Stomach (tissue), 4 donors: Measurements from ENCODE around the gene FAM193B.

Experiments
- CTCF ChIP-seq, 7 experiments: fragments of 450-650 bp in 4 of 7; fragments of 200-600 bp in 3 of 7; sonication (generic) in 3 of 7; IDR thresholded peaks; one replicate each; pipeline ENCODE4 v1.5.1; 2016 to 2019; ENCODE audit warnings: antibody characterized with exemption in 7 of 7, control low read depth in 2 of 7, mild to moderate bottlenecking in 1 of 7
- EP300 ChIP-seq: sonication (generic); formaldehyde crosslinking; IDR thresholded peaks from one replicate; pipeline ENCODE4 v1.6.1; 2017; ENCODE audit warnings: antibody characterized with exemption
- POLR2A ChIP-seq, 4 donors: fragments of 450-650 bp; IDR thresholded peaks; one replicate each; pipeline ENCODE4 v1.6.1; 2016; ENCODE audit warnings: antibody characterized with exemption in 4 of 4, control low read depth in 2 of 4, mild to moderate bottlenecking in 1 of 4, moderate library complexity in 1 of 4
- POLR2AphosphoS5 ChIP-seq, 3 donors: sonication (generic); formaldehyde crosslinking; IDR thresholded peaks; one replicate each; pipeline ENCODE4 v1.6.1; 2016; ENCODE audit warnings: antibody characterized with exemption in 3 of 3

GRCh38 chr5:177511796-177512675, 42.3 kb downstream of the FAM193B start:
- TF ChIP-seq POLR2A (IDR thresholded peaks at IDR 0.05) = no peak
- no peak for TF ChIP-seq CTCF (IDR thresholded peaks at IDR 0.05)
- no peak for TF ChIP-seq POLR2AphosphoS5 (IDR thresholded peaks at IDR 0.05)
- no peak for TF ChIP-seq EP300
